Stimulated activated CD4-positive, alpha-beta T cell treated with anti-CD3 and anti-CD28 coated beads, Interleukin-4, amount 100 ng/mL, for 4 hours (primary cell): Measurements from ENCODE around the gene VPS4B.
"Not testable (repeated sequence)": the region's sequence is repeated elsewhere in the genome, so short reads cannot be mapped to it uniquely, and the experiment has no call there.

Experiments
- DNase-seq, 2 experiments: peaks; one replicate each; pipeline ENCODE4 v3.0.0-alpha.2; 2020

The VPS4B gene

DNA sequence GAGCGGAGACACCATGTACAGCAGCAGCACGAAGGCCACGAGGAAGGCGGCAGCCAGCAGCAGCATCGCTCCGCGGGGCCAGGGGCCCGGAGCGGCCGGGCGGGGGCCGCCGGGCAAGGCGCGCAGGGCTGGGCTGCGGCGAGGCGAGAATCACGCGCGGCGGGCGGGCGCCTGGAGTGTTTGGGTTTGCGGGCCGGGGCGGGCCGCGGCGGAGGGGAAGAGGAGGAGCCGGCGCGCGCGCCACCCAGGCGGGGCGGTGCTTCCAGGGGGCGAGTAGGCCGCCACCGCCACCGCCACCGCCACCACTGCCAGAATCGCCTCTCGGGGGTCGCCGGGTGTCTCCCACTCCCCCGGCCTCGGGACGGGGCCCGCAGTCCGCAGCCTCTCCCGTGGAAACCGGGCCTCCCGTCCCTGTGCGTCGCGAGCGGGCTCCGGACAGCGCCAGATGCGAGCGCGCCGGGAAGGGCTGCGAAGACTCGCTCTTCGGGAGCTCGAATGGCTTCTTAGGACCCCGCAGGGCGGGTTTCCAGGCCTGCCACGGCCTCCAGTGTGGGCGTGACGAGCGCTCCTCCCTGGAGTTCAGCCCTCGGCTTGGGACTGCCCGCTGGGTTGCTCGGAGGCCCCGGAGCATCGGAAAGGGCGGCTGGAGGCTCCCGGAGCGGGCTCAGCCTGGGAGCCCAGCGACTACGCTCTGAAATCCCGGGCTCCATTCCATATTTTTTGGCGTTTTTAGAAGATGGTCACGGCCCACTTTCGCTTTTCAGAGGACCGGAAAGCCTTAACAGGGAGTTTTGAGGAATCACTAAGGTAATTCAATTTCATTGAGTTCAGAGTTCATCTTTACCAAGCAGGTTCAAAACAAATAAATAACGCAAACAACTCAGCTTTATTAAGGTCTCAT lies 55.0 kb downstream of the VPS4B start, which contains the start of gene KDSR:
TSS of gene KDSR (minus strand) at position 154 of the 901 bp plus-strand sequence. CDS start at position 66, 88 bp downstream.
- peak; percentile 76 to 83 for DNase-seq

DNA sequence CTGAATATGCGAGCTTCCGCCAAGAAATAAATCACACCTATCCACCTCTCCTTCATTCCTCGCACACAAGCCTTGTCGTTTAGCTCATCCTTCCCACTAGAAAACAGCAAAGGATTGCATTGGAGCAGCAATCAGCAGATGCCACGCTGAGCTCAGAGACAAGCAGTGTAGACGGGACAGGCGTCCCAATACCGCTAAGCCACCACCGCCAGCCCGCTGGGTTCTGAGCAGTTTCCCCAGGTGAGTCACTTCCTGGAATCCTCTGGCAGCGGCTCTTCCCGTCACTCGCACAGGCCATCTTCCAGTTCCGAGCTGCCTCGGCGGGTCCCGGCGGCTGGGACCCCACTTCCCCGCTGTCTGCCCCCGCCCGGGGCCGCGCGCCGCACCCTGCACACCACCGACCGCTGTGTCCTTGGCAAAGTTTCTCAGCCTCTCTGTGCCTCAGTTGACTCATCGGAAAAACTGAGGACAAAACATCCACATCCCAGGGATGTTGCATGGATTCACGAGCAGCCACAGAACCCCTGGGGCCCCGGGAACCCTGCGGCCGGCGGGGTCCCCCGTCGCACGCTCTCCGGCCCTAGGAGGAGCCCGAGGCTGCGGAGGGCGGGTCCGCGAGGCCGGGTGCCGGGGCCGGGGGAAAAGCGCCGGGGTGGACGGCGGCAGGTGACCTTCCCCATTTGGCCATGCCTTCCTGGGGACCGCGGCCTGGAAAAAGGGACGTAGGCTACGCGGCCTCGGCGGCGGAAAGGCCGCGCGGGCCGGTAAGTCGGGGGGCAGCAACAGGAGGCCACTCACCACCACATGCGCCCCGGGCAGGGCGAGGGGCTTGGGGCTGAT lies 55.8 kb downstream of the VPS4B start:
- peak; percentile 60 to 76 for DNase-seq

GRCh38 chr18:63365876-63366212 lies 56.4 kb downstream of the VPS4B start:
- no peak for DNase-seq

DNA sequence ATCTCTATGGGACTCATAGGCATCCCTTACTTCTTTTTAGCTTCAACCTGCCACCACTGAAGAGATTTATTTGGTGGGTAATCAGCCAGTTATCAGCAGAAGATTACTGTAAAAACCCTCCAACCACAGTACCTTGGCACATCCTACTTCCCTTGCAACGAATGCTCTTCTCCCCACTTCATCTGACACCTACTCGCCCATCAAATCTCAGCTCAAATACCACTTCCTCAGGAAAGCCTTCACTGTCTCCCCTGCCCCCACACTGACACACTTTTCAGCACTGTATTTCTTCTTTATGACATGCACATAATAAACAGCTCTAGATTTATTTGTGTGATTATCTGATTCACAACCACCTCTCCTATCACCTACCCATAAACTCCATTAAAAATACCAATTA lies 58.3 kb downstream of the VPS4B start:
- peak in 1 of 2 experiments; percentile 31 for DNase-seq

DNA sequence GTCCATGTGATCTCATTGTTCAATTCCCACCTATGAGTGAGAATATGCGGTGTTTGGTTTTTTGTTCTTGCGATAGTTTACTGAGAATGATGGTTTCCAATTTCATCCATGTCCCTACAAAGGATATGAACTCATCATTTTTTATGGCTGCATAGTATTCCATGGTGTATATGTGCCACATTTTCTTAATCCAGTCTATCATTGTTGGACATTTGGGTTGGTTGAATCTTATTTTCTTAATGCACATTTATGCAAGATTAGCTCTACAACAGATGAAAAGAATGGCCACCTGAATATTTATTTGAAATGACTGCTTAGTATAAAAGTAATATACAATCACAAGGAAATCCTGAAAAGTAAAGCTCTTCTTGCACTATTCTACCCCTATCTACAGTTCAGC lies 58.9 kb downstream of the VPS4B start:
- DNase-seq = not testable (repeated sequence)

DNA sequence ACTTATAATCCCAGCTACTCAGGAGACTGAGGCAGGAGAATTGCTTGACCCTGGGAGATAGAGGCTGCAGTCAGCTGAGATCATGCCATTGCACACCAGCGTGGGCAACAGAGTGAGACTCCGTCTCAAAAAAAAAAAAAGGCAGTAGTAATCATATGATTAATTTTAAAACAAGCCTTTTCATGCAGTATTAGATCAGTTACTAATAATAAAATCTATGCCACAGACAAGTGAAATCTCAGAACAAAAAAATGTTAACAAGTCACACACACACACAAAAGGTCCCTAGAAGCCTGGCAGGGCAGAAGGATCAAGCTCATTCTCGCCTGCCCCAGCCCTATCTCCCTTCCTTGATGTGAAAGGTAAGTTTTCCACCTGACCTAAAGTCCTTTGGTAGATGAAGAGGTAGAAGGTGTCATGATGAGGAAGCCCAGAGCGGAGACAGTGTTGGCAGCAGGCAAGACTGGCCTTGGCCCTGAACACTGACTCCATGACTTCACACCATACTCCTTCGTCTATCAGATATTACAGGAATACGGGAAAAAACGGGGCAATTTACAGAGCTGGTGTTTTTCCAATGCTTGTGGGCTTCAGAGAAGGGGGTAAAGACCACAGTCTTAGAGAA lies 65.9 kb downstream of the VPS4B start:
- DNase-seq = no peak

DNA sequence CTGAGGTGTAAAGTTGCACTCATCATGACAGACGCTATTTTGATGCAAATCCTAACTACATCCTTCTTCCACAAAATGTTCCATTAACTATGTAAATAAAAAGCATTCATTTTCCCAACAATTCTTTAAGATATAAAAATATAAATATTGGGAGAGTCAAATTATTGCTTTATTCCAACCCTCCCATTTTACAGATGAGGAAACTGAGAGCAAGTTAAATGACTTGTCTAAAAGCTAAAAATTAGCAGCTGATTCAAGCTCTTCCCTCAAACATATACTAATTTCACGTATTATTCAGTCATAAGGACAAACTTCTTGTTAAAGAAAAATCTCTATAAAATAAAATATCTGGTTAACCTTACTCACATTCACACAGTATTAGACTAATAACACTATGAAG lies 72.0 kb downstream of the VPS4B start:
- no peak for DNase-seq

DNA sequence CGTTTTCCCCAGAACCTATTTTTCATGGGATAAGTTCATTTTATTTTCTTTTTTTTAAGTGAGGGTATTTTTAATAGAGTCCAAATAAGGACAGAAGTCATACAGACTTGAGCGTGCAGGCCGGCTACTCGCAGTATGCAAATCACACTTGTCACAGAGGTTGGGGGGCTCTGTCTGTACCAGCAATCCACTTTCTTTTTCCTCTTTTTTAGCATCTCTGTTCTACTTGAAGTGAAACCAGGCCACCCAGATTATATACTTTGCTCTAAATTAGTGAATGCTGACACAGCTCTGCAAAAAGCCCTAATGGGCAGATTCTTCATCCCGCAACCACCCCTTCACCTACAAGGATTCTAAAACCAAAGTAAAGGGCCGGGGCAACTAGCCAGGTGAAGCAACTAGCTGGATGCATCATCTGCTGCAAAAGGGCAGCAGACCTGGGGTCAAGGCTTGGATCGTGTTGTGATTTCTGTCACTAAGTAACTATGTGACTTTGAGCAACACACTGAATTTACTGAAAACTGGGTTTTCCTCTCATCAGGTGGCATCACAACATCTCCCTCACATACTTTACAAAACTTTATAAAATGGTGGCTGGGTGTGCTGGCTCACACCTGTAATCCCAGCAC lies 73.7 kb downstream of the VPS4B start:
- DNase-seq = no peak

DNA sequence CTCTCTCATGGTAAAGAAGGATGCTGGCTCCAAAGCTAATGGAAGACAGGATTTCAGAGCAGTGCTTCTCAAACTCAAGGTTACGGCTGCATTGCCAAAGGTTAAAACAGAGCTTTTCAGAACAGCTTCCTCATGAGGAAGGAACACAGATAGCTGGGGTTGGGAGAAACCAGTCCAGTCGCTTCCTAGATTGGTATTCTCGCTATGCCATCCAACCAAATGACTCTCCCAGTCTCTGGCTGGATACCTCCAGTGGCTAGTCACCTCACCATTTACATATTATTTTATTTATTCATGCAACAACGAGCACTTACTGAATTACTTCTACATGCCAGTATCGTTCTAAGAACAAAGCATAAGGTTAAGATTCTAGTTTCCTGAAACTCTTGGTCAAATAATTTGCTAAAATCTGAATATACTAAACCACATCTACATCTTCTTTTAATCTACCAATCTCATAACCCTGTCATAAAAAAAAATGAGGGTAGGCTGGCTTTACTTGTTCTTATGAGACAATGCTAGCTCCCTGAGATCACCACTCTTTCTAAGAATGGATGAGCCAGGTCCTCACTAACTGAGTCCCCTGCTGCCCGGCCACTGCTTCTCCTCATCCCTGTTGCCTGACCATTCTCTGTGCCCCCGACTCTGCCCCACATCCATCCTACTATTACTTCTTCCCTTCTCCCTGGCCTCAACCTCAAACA lies 75.6 kb downstream of the VPS4B start:
- no peak for DNase-seq

GRCh38 chr18:63346031-63346430 lies 76.2 kb downstream of the VPS4B start:
- no peak for DNase-seq

- no peak for DNase-seq
Measured at GRCh38 chr18:63344918-63345317, 77.4 kb downstream of the VPS4B start.

- no peak for DNase-seq
Measured at GRCh38 chr18:63344263-63344662, 78.0 kb downstream of the VPS4B start.

DNA sequence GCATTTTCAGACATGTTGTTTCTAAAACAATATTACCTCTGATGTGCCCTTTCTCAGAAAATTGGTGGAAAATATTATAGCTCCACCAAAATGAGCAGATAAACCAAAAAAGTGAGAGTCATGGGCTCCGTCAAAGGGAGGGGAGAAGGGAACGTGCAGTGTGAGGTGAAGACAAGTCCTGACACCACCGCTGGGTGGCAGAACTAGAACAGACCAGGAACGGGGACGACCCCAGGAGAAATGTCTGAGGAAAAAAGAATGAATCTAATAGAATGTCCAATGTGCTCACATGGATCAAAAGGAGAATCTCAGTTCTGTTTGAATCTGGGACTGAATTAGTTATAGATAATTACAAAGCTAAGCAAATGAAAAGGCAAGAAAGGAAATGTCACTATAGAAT lies 80.1 kb downstream of the VPS4B start:
- peak in 1 of 2 experiments; percentile 19 for DNase-seq

DNA sequence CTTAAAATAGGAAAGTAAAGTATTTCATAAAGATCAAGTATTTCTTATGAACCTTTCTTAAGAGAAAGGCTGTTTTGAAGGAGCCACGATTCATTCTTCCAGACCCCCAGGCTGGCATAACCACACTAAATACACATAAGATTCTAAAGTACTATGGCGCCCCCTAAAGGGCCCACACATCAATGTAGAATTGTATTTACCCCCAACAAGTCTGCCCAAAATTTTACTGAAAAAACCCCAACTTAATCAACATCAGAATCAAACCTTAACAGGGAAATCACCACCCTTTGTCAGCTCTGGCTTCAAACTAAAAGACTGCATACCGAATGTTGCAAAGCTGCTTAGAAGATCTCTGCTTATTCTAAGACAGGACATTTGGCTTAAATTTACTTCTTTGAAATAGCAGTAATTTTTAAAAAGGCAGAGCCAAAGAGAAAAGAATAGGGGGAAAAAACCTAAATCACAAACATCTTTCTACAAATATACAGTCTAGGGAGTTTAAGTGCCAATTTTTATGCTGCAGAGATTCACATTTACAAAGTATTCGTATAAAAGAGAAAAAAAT lies 82.3 kb downstream of the VPS4B start:
- peak in 1 of 2 experiments; percentile 29 for DNase-seq
